ENCODE data around the gene CYP27C1. TPM values are rescaled to one million over a fixed set of nuclear protein-coding genes. Genes with fewer than 3 reads are reported as not detected.

The CYP27C1 gene
- total RNA-seq, 4 donors from 2014 or later = 0.12 to 0.52 (median 0.28) TPM

DNA sequence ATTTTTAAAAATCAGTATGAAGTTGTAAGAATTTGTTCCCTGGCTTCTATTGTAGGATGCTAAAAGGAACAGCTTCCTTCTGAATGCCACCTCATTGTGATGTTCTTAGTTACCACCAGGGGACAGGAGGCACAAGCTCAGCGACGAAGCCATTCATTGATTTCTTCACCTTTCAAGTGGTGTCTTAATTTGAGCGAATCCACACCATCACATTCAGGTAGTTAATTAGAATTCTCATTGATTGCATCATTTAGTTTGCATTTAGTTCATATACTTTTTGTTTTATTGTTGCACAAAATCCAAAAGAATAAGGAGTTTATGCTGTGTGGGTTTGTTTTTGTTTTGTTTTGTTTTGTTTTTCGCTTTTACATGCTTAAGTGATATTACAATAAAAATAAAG lies 23.1 kb downstream of the CYP27C1 start:
- no peaks in the 10 kb centered on the region for H3K27me3 ChIP-seq
- WGBS, 2 donors (ENCODE audit: low coverage in 1 of 2) = 86 to 93% methylated on average over 4 of the region's 4 CpGs

DNA sequence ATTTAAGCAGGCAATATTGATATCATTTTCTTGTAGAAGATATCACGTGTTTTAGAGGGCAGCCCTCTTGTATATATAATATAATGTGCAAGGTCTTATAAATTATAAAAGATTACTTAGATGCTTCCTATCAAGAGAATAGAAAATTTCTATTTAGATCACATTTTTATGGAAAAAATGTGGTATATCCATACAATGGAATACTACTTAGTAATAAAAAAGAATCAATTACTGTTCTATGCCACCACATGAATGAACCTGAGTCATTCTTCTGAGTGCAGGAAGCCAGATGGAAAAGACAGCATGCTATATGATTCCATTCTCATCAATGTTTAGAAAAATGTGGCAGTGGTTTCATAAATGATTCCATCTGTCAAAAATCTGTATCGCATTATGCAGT lies 23.6 kb downstream of the CYP27C1 start:
- H3K4me3 ChIP-seq = no peak overlapping the region
- H3K27me3 ChIP-seq = no peaks in the 10 kb centered on the region
- H3K36me3 ChIP-seq = no peaks in the 10 kb centered on the region
- WGBS, 2 donors (ENCODE audit: low coverage in 1 of 2) = 80 to 94% methylated on average over 2 of the region's 2 CpGs
- H3K9me3 ChIP-seq = no peaks in the 10 kb centered on the region
- H3K27ac ChIP-seq = no peak overlapping the region
- TF ChIP-seq POLR2A (IDR thresholded peaks at IDR 0.05) = no peak
- no peak for TF ChIP-seq EP300 (IDR thresholded peaks at IDR 0.05)
- no peak for TF ChIP-seq POLR2AphosphoS5 (IDR thresholded peaks at IDR 0.05)
- TF ChIP-seq, protein P1, sequence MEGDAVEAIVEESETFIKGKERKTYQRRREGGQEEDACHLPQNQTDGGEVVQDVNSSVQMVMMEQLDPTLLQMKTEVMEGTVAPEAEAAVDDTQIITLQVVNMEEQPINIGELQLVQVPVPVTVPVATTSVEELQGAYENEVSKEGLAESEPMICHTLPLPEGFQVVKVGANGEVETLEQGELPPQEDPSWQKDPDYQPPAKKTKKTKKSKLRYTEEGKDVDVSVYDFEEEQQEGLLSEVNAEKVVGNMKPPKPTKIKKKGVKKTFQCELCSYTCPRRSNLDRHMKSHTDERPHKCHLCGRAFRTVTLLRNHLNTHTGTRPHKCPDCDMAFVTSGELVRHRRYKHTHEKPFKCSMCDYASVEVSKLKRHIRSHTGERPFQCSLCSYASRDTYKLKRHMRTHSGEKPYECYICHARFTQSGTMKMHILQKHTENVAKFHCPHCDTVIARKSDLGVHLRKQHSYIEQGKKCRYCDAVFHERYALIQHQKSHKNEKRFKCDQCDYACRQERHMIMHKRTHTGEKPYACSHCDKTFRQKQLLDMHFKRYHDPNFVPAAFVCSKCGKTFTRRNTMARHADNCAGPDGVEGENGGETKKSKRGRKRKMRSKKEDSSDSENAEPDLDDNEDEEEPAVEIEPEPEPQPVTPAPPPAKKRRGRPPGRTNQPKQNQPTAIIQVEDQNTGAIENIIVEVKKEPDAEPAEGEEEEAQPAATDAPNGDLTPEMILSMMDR (IDR thresholded peaks at IDR 0.05) = no peak
- H3K4me1 ChIP-seq = peaks cover 0 to 16% (median 5%) of the 10 kb centered on the region in 3 donors
- no peak for ATAC-seq

More for the DNA sequence above, 23.1 kb downstream of the CYP27C1 start:
- ATAC-seq = no peak
- TF ChIP-seq, protein P1 (IDR thresholded peaks at IDR 0.05) = no peak
- TF ChIP-seq EP300 (IDR thresholded peaks at IDR 0.05) (no peak), POLR2A (IDR thresholded peaks at IDR 0.05) (no peak), POLR2AphosphoS5 (IDR thresholded peaks at IDR 0.05) (no peak)
- H3K4me1 ChIP-seq = peaks cover 0 to 16% (median 5%) of the 10 kb centered on the region in 3 donors
- no peaks in the 10 kb centered on the region for H3K36me3 ChIP-seq
- no peaks in the 10 kb centered on the region for H3K9me3 ChIP-seq
- no peak overlapping the region for H3K4me3 ChIP-seq
- H3K27ac ChIP-seq = no peak overlapping the region

DNA sequence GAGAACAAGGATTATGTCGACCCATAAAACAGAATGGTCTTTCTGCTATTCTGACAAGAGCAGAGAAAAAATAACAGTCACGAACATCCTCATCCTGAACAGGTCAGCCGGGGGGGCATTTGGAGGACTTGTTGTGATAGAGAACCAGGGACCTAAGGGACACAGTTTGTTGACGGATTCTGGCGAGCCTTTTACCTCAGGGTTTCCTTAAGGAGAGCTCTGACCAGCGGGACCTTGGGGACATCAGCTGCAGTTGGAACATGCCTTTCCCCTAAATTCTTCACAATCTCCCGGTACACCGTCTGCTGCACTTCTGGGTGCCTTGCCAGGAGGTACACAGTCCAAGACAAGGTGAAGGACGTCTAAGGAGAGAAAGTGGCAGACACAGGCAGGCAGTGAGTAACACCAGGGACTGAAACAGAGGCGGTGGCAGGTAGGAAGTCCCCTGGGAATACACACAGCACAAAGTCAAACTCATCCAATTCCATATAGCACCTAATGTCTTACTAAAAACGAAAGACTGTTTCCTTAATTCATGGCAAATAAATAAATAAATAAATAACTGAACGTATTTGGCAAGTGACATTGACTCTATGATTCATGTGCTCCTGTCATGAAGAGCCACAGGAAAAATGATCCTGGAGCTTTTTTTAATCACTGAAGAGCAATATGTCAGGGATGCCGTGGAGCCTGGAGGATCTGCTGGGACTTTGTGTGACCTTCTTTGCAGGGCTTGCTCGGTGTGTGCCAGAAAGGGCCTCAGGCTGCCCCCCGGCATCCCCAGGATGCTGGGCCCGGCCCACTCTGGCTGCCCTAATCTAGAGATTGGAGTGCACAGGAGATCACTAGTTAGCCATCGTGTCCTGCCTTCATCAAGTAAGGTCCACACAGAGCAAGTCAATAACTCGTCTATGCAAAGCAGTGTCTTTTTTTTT lies 24.7 kb downstream of the CYP27C1 start:
- H3K4me3 ChIP-seq = no peak overlapping the region
- H3K9me3 ChIP-seq = no peaks in the 10 kb centered on the region
- no peaks in the 10 kb centered on the region for H3K27me3 ChIP-seq
- H3K36me3 ChIP-seq = no peaks in the 10 kb centered on the region
- TF ChIP-seq, protein P1 (IDR thresholded peaks at IDR 0.05) = no peak
- TF ChIP-seq POLR2AphosphoS5 (IDR thresholded peaks at IDR 0.05) (no peak), EP300 (IDR thresholded peaks at IDR 0.05) (no peak), POLR2A (IDR thresholded peaks at IDR 0.05) (no peak)
- peaks cover 0 to 16% (median 5%) of the 10 kb centered on the region in 3 donors for H3K4me1 ChIP-seq
- H3K27ac ChIP-seq = no peak overlapping the region
- no peak for ATAC-seq
- 86 to 88% methylated on average over 7 to 10 of the region's 18 CpGs for WGBS, 2 donors (ENCODE audit: low coverage in 1 of 2)

DNA sequence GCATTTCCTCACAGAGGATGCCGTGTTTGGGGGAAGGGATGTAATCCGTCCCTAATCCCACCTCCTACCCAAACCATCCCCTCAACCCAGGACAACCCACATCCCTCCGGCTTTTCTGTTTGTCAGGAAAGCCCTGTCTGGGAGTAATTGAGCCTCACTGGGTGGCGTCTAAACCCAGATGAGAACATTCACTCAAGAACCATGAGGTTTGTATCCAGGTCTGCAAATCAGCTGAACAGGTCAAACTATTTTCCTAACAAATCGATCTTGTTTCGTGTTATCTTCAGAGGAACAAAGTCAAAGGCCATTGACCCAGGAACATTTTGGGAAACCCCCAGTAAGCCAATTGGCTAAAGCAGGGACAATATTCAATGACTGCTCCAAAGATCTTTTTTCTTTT lies 25.7 kb downstream of the CYP27C1 start:
- 59 to 67% methylated on average over 4 to 6 of the region's 6 CpGs for WGBS, 2 donors (ENCODE audit: low coverage in 1 of 2)
- no peak for ATAC-seq
- TF ChIP-seq POLR2AphosphoS5 (IDR thresholded peaks at IDR 0.05) (no peak), POLR2A (IDR thresholded peaks at IDR 0.05) (no peak)
- Histone ChIP-seq H3K27me3 (no peaks in the 10 kb centered on the region), H3K4me1 (peaks cover 0 to 16% (median 5%) of the 10 kb centered on the region in 3 donors), H3K27ac (no peak overlapping the region), H3K9me3 (no peaks in the 10 kb centered on the region), H3K4me3 (no peak overlapping the region), H3K36me3 (no peaks in the 10 kb centered on the region)

DNA sequence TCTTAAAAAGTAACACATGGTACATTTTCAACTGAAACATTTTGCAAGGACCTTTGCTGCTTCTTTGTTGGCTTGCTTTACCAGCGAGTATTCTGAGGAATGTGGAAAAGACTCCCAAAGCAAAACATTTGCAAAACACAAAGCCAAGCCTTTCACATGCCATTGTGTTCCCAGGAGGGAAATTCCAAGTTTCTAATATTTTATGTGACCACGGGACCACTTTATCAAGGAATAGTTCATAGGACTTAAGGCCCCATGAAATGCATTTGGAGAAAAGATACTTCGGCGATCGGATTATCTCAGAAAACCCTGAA lies 26.2 kb downstream of the CYP27C1 start:
- H3K4me3 ChIP-seq = no peak overlapping the region
- 38 to 59% methylated on average over 5 of the region's 5 CpGs for WGBS, 2 donors (ENCODE audit: low coverage in 1 of 2)
- no peak overlapping the region for H3K27ac ChIP-seq
- no peaks in the 10 kb centered on the region for H3K9me3 ChIP-seq
- TF ChIP-seq EP300 (IDR thresholded peaks at IDR 0.05) = no peak
- no peak for TF ChIP-seq POLR2A (IDR thresholded peaks at IDR 0.05)
- H3K36me3 ChIP-seq = no peaks in the 10 kb centered on the region
- peak; percentile 56 for ATAC-seq
- no peaks in the 10 kb centered on the region for H3K27me3 ChIP-seq
- H3K4me1 ChIP-seq = peaks cover 0 to 16% (median 5%) of the 10 kb centered on the region in 3 donors
